GM23248 (cell line): Measurements from ENCODE around the gene WWOX.

Source experiments
- EZH2 ChIP-seq: fragments of 200-600 bp; sonication (generic); IDR thresholded peaks from 2 replicates; pipeline ENCODE4 v1.6.1; 2018; ENCODE audit warnings: antibody characterized with exemption, mild to moderate bottlenecking; ENCODE audit not compliant: insufficient read depth, poor library complexity, severe bottlenecking
- EZH2phosphoT487 ChIP-seq: fragments of 200-600 bp; sonication (generic); IDR thresholded peaks from 2 replicates; pipeline ENCODE4 v1.6.1; 2018; ENCODE audit warnings: antibody characterized with exemption, moderate library complexity, mild to moderate bottlenecking, low read depth; ENCODE audit not compliant: insufficient read depth

GRCh38 chr16:78513838-78514237, 414.4 kb downstream of the WWOX start:
- TF ChIP-seq EZH2 = no peak
- no peak for TF ChIP-seq EZH2phosphoT487
